T-helper 2 cell treated with Interferon-gamma antibody and Interleukin-4, amounts not matched to agents 100 ng/mL and 5 ng/mL, for 36 hours (primary cell): ENCODE results near the gene SOCS7. TPM values are rescaled to one million over a fixed set of nuclear protein-coding genes. Genes with fewer than 3 reads are reported as not detected.

Source experiments
- intact Hi-C: fragments of 100-400 bp; cut with micrococcal nuclease; formaldehyde crosslinking; loops from one replicate; pipeline ENCODE4 v1.15.1; 2023
- total RNA-seq: library from RNA; stranded (reverse); gene quantifications from 2 replicates; pipeline ENCODE4 v1.2.3, GENCODE V29; 2022

The SOCS7 gene
- total RNA-seq, 1 donor from 2014 or later, result 16.7 TPM

GRCh38 chr17:38440614-38441397, 89.2 kb downstream of the SOCS7 start:
- intact Hi-C loops, result loop anchor here (5.0 kb wide), 1 partner anchor 51 kb away; no protein-coding TSS in a partner anchor

- intact Hi-C loops, result loop anchor here (5.0 kb wide), 1 partner anchor 51 kb away; no protein-coding TSS in a partner anchor
Measured at GRCh38 chr17:38441429-38442061, 89.9 kb downstream of the SOCS7 start.

DNA sequence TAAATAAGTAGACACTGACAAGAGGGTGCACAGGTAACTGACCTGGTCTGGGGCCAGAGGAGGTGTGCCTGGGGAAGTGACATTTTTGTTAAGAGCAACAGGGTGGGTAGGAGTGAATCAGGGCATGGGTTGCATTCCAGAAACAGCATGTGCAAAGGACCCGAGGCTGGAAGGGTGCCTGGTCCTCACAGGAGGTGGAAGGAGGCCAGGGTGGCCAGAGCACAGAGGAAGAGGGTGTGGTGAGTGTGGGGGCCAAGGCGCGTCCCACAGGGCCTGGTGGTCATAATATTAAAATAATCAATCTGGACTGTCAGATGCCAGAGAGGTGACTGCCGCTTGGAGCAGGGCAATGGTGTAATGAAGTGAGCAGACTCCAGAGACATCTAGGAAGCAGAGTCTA, 90.9 kb downstream of the SOCS7 start:
- intact Hi-C loops, result loop anchor here (5.0 kb wide), 1 partner anchor 50 kb away; no protein-coding TSS in a partner anchor

DNA sequence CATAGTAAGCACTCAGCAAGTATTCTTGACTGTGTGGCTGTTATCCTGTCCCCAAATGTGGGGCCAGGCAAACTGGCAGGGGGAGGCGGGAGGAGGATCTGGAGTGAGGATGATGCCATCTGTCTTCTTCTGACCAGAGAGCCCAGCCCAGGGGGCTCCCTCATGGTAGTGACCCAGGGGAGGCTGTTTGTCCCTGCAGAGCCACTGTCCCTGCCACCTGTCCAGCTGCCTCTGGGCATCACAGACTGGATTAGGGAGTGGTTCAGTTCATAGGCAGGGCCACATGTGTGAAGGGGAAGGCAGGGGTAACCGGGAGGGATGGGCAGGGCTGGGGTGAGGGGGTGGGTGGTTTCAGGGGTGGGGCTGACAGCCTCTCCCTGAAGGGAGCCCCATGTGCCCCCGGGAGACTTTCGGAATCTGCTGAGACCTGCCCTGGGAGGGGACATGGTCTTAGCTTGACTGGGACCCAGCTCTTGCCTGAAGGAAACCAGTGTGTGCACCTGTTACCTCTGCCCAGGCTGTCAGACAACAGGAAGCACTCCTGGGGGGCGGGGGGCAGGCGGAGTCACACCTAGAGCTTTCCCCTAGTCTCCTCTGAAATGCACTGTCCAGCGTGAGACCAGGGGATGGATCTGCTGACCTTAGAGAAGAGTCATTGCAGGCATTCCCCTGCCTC, 91.8 kb downstream of the SOCS7 start:
- intact Hi-C loops, result loop anchor here (5.0 kb wide), 1 partner anchor 49 kb away; no protein-coding TSS in a partner anchor

DNA sequence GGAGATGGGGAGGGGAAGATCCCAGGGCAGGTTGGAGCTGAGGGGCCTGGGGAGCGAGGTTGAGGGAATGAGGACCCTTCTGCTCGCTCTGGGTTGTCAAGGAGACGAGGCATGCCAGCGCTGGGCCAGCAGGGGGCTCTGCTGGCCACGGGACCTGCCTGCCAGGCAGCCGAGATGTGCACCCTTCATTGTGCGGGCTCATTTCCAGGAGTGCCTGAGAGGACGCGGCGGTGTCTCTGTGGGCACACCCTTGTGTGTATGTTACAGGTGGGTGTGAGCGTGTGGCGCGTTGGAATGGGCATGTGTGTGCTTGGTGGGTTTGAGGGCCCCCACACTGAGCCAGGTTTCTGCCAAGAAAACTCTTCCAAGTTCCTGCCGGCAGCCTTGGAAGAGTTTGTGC, 92.5 kb downstream of the SOCS7 start:
- intact Hi-C loops, result loop anchor here (5.0 kb wide), 1 partner anchor 48 kb away; no protein-coding TSS in a partner anchor

DNA sequence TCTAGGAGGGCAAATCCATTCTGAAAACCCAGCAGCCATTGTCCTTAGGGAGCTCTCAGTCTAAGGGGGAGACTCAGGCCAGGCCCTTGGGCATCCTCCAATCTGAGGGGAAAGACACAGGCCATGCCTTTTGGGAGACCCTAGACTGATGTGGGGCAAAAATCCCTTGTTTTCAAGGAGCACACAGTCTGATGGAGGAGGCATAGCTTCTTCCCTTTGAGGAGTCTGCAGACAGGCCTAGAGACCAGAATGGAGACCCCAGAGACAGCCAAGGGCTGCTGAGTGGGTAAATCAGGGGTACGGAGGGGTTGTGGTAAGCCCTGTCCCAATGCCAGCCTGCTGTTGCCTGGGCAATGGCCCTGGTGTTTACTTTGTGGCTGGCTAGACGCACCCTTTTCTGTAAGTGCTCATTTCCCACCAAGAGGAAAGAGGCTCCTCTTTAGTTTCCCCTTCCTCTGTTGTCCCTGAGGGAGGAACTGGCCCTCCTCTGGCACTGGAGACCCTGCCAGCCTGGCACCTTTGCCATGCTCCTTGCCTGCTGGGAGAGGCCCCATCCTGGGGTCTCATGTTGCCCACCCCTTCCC, 96.0 kb downstream of the SOCS7 start:
- intact Hi-C loops, result no loop called here

DNA sequence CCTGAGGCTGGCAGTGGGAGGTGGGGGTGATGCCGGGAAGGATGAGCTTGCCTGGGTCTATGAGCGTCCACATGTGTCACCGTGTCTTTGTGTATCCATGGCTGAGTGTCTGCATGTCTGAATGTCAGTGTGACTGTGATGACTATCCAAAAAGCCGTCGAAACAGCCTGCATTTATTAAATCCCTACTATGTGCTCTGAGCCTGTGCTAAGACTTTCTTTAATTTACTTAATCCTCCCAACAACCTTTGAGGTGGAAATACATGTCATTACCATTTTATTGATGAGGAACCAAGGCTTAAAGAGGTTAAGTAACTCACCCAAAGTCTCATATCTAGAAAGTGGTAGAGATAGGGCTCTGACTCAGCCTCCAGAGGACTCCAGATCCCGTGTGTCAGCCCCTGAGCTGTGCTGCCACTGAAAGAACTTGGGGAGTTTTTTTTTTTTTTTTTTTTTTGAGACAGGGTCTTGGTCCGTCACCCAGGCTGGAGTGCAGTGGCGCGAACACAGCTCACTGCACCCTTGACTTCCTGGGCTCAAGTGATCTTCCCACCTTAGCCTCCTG, 96.6 kb downstream of the SOCS7 start:
- intact Hi-C loops, result no loop called here

GRCh38 chr17:38449364-38449763, 97.7 kb downstream of the SOCS7 start:
- intact Hi-C loops, result no loop called here

GRCh38 chr17:38450557-38451029, 98.9 kb downstream of the SOCS7 start:
- intact Hi-C loops, result no loop called here

DNA sequence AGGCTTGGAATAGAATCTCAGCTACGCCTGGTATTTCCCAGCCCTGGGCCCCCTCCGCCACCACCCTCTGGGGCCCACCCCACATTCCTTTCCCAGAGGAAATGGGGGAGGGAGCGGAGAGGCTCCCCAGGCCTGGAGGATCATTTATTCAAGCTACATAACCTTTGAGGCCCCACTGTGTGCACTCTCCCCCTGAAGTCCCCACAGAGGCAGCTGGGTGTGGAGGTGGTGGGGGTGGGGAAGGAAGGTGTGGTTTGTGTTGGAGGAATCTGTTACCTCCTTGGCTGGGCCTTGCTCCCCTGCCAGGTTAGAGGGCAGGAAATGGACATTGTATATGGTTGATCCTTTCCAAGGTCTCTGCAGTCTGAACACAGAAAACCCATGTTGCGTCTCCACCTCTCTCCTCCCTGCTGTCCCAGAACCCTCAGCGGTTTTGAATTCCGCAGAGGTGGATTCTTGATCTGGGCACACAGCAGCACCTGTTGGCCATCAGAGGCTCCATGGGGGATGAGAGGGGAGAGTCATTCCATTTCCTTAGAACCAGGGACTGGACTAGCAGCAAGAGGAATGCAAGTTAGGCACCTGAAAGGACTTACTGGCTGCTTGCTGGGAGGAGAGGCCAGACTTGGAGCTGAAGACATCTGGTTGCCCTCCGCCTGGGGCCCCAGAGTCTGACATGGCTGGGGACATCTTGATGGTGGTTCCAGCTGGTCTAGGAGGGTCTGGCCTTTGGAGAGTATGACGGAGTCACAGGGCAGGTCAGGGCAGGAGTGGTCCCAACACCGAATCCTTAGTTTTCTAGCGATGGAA, 99.6 kb downstream of the SOCS7 start:
- intact Hi-C loops, result no loop called here

GRCh38 chr17:38451840-38452529, 100.3 kb downstream of the SOCS7 start:
- intact Hi-C loops, result no loop called here

- intact Hi-C loops, result no loop called here
Measured at GRCh38 chr17:38452719-38453118, 101.1 kb downstream of the SOCS7 start.

GRCh38 chr17:38453951-38454421, 102.3 kb downstream of the SOCS7 start:
- intact Hi-C loops, result no loop called here

GRCh38 chr17:38454532-38454931, 102.9 kb downstream of the SOCS7 start:
- intact Hi-C loops, result no loop called here

Other genes with a start within 250 kb of the SOCS7 start
- not detected in 2 replicates for gene TBC1D3E, start 223.9 kb upstream of the SOCS7 start, total RNA-seq
- gene TBC1D3, start 159.3 kb upstream of the SOCS7 start, total RNA-seq, result not detected in 2 replicates
- 33.1 and 33.4 TPM in 2 replicates for gene MRPL45, start 54.7 kb upstream of the SOCS7 start, total RNA-seq
- not detected in 2 replicates for gene GPR179, start 7.9 kb upstream of the SOCS7 start, total RNA-seq
- gene ARHGAP23, start 76.6 kb downstream of the SOCS7 start, total RNA-seq, result 0.34 and 0.75 TPM in 2 replicates